Thoracic aorta (tissue), 2 donors: ENCODE results near the gene WFDC1. TPM values are rescaled to one million over a fixed set of nuclear protein-coding genes. Genes with fewer than 3 reads are reported as not detected.
"Not testable (repeated sequence)": the region's sequence is repeated elsewhere in the genome, so short reads cannot be mapped to it uniquely, and the experiment has no call there.

Source experiments
- ATAC-seq: fragments of 150-250 bp; one replicate; pipeline ENCODE4 v1.8.0; 2017; ENCODE audit warnings: low read depth; ENCODE audit not compliant: insufficient number of reproducible peaks, low FRiP score
- DNase-seq: peaks from one replicate; pipeline ENCODE4 v3.0.0-alpha.2; 2020; ENCODE audit warnings: low spot score
- H3K27ac ChIP-seq, 2 donors: fragments of 200-600 bp; sonication (generic); 1 replicate in 1 of 2; 2 replicates in 1 of 2; pipeline ENCODE4 v1.5.1; 2016; ENCODE audit warnings: mild to moderate bottlenecking in 2 of 2, moderate library complexity in 2 of 2
- H3K27me3 ChIP-seq: fragments of 200-600 bp; sonication (generic); replicated peaks from 2 replicates; pipeline ENCODE4 v1.6.0; 2016; ENCODE audit warnings: mild to moderate bottlenecking; ENCODE audit not compliant: insufficient read depth
- H3K36me3 ChIP-seq: fragments of 200-600 bp; sonication (generic); one replicate; pipeline ENCODE4 v1.5.1; 2016
- H3K4me1 ChIP-seq, 2 donors: fragments of 200-600 bp; sonication (generic); 1 replicate in 1 of 2; 2 replicates in 1 of 2; pipeline versions ENCODE4 v1.5.1 to v1.6.0; 2016; ENCODE audit warnings: low read depth in 2 of 2, mild to moderate bottlenecking in 1 of 2; ENCODE audit not compliant: control insufficient read depth in 1 of 2
- H3K4me3 ChIP-seq: fragments of 200-600 bp; sonication (generic); 2 replicates; pipeline ENCODE4 v1.5.1; 2016; ENCODE audit warnings: mild to moderate bottlenecking
- H3K9me3 ChIP-seq: fragments of 200-600 bp; sonication (generic); 2 replicates; pipeline ENCODE4 v1.5.1; 2016
- total RNA-seq, 2 donors: library from RNA; depleted of rRNA; stranded (reverse); fragments of >200 nt; gene quantifications; one replicate each; pipeline versions ENCODE4 v1.1.0 to v1.2.3, GENCODE V29; 2016
- TF ChIP-seq, protein P1 (sequence below): fragments of 200-600 bp; sonication (generic); IDR thresholded peaks from one replicate; pipeline ENCODE4 v1.5.1; 2019; ENCODE audit warnings: antibody characterized with exemption

WFDC1 gene
- total RNA-seq, 2 donors from 2014 or later, result 4.6 to 203 TPM

DNA sequence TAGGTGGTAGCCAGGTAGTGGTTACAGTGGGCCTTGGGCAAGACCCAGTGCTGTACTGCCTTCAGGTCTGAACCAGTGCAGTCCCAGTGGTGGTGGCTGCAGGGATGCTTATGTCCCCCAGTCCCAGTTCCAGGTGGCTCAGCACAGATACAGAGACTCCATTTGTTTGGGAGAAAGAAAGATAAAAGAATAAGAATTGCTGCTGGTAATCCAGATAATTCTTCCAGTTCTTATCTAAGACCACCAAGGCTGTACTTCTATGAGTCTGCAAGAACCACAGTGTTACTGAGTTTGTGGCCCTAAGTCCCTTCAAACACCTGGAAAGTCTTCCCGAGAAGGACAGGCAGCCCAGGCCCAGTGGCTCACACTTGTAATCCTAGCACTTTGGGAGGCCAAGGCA is 39.8 kb downstream of the WFDC1 start:
- DNase-seq (no peak), ATAC-seq (no peak)
- TF ChIP-seq, protein P1, sequence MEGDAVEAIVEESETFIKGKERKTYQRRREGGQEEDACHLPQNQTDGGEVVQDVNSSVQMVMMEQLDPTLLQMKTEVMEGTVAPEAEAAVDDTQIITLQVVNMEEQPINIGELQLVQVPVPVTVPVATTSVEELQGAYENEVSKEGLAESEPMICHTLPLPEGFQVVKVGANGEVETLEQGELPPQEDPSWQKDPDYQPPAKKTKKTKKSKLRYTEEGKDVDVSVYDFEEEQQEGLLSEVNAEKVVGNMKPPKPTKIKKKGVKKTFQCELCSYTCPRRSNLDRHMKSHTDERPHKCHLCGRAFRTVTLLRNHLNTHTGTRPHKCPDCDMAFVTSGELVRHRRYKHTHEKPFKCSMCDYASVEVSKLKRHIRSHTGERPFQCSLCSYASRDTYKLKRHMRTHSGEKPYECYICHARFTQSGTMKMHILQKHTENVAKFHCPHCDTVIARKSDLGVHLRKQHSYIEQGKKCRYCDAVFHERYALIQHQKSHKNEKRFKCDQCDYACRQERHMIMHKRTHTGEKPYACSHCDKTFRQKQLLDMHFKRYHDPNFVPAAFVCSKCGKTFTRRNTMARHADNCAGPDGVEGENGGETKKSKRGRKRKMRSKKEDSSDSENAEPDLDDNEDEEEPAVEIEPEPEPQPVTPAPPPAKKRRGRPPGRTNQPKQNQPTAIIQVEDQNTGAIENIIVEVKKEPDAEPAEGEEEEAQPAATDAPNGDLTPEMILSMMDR, result no peak
- Histone ChIP-seq H3K9me3 (no peaks in the 10 kb centered on the region), H3K4me3 (no peak overlapping the region), H3K27me3 (no peaks in the 10 kb centered on the region), H3K36me3 (no peaks in the 10 kb centered on the region), H3K27ac (no peak overlapping the region), H3K4me1 (no peaks in the 10 kb centered on the region)

DNA sequence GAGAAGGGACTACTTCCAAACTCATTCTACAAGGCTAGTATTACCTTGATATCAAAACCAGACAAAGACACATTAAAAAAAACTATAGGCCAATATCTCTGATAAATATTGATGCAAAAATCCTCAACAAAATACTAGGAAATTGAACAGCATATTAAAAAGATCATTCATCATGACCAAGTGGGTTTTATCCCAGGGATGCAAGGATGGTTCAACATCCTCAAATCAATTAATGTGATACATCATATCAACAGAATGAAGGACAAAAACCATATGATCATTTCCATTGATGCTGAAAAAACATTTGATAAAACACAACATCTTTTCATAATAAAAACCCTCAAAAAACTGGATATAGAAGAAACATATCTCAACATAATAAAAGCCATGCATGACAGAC is 42.6 kb downstream of the WFDC1 start:
- H3K27ac ChIP-seq, H3K9me3 ChIP-seq, H3K4me3 ChIP-seq, DNase-seq, H3K27me3 ChIP-seq, H3K4me1 ChIP-seq, ATAC-seq, H3K36me3 ChIP-seq: not testable (repeated sequence)

DNA sequence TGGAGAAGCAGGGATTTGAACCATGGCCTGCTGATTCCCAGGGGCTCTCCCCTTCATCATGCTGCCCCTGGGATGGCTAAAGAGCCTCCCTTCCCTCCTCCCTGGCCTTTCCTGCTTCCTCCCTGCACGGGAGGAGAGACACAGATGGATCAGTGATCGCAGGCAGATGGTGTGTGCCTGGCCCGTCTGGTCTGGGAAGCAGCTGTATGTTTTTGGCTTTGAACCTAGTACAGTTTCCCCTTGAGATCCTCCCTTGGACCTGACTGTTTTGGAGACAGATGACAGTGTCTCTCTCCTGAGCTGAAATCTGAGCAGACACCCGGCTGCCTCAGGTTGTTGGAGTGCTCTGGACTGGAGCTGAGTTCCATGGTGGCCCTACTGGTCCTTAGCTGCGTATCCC is 44.6 kb downstream of the WFDC1 start:
- DNase-seq (no peak), ATAC-seq (no peak)
- H3K4me3 ChIP-seq, result no peak overlapping the region
- H3K36me3 ChIP-seq, result no peaks in the 10 kb centered on the region
- H3K27me3 ChIP-seq, result no peaks in the 10 kb centered on the region
- H3K4me1 ChIP-seq, result no peaks in the 10 kb centered on the region
- TF ChIP-seq, protein P1, result no peak
- H3K27ac ChIP-seq, result no peak overlapping the region
- no peaks in the 10 kb centered on the region for H3K9me3 ChIP-seq

- ATAC-seq, result no peak
- Histone ChIP-seq H3K4me1 (no peaks in the 10 kb centered on the region), H3K9me3 (no peaks in the 10 kb centered on the region), H3K27ac (no peak overlapping the region), H3K36me3 (no peaks in the 10 kb centered on the region), H3K27me3 (no peaks in the 10 kb centered on the region), H3K4me3 (no peak overlapping the region)
- no peak for DNase-seq
- TF ChIP-seq, protein P1, result no peak
These were observed 45.1 kb downstream of the WFDC1 start for GRCh38 chr16:84339766-84340165.

DNA sequence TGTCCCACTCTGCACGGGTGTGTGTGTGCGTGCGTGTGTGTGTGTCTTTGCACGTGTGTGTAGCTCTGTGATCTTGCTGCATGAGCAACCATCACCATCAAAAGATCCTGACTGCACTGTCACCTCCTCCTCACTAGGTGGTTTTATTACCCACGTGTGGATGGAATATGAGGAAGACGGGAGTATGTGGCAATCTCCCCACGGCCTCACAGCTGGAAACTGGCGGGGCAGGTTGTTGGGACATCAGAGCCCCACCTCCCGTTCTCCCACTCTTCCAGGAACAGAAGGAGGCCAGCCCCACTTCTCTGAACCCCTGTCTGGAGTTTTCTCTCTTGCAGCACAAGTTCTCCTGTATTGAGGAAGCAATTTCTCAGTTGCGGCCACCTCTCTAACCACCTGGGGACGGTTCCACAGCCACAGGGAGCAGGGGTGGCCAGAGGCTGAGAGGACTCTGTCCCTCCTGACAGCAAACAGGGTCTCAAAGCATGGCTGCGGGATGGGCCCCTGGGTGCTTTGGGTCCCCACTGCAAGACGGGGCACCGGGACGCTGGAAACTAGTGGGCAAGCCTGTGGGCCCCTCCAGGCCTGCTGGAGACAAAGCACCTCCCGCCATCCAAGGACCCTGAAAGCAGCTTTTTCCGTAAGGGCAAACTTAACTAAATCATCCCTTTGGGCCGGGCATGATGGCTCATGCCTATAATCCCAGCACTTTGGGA is 45.8 kb downstream of the WFDC1 start:
- Histone ChIP-seq H3K27me3 (no peaks in the 10 kb centered on the region), H3K27ac (no peak overlapping the region), H3K9me3 (no peaks in the 10 kb centered on the region), H3K36me3 (no peaks in the 10 kb centered on the region), H3K4me1 (no peaks in the 10 kb centered on the region), H3K4me3 (no peak overlapping the region)
- TF ChIP-seq, protein P1, result no peak
- DNase-seq (no peak), ATAC-seq (no peak)
